HG03103 (cell line): ENCODE measurements around the gene DIAPH1.

ENCODE experiments used
- ATAC-seq: cut with Tn5 transposase; IDR thresholded peaks from one replicate; pipeline ENCODE4 v1.9.1; 2021; ENCODE audit warnings: low read depth; ENCODE audit not compliant: unreplicated experiment

The DIAPH1 gene

DNA sequence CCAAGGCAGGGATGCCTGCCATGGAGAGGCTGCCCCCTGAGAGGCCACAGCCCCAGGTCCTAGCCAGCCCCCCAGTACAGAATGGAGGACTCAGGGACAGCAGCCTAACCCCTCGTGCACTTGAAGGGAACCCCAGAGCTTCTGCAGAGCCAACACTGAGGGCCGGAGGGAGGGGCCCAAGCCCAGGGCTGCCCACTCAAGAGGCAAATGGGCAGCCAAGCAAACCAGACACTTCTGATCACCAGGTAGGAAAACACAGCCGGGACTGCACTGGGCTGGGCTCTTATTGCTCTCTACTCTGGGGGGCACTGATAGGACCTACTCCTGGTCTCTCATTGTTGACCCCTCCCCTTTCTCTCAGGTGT lies 21.2 kb upstream of the DIAPH1 start:
- no peak for ATAC-seq

GRCh38 chr5:141639357-141640050 lies 20.7 kb upstream of the DIAPH1 start:
- ATAC-seq: no peak

- no peak for ATAC-seq
These were observed 20.0 kb upstream of the DIAPH1 start for GRCh38 chr5:141638771-141639170.

DNA sequence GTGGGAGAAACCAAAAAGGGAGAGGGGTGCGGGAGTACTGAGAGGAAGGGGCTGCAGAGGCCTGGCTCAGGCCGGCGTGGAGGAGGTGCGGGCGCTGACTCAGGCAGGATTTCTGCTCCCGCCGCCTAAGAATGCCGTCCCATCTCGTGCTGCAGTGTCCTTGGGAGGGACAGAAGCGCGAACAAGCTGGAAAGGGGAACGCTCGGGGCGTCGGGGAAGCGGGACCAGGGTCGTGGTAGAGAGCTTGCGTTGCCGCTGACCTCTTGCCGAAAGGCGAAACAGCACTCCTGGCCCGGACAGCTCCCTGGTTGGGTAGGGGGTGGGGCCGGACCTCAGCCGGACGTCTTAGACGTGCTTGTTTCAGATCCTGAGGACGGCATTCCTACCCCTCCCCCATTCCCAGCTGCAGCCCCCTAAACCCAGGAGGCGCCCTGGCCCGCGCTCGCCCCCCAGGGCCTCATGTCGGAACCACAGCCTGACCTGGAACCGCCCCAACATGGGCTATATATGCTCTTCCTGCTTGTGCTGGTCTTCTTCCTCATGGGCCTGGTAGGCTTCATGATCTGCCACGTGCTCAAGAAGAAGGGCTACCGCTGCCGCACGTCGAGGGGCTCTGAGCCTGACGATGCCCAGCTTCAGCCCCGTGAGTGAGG lies 19.1 kb upstream of the DIAPH1 start:
- ATAC-seq: peak; percentile 35

- no peak for ATAC-seq
These were observed 18.4 kb upstream of the DIAPH1 start for GRCh38 chr5:141637123-141637766.

GRCh38 chr5:141636413-141637122 lies 17.8 kb upstream of the DIAPH1 start, which contains the start of the genes HDAC3 and RELL2:
HDAC3 (minus strand) TSS chr5:141636849; CDS start chr5:141636790, 59 bp downstream.
RELL2 (plus strand) TSS chr5:141636997; CDS start chr5:141638226, 1,229 bp downstream.
- peak; percentile 55 for ATAC-seq

GRCh38 chr5:141636106-141636412 lies 17.3 kb upstream of the DIAPH1 start:
- no peak for ATAC-seq

GRCh38 chr5:141635646-141636045 lies 16.8 kb upstream of the DIAPH1 start:
- ATAC-seq: no peak

GRCh38 chr5:141634720-141635119 lies 15.9 kb upstream of the DIAPH1 start:
- no peak for ATAC-seq

DNA sequence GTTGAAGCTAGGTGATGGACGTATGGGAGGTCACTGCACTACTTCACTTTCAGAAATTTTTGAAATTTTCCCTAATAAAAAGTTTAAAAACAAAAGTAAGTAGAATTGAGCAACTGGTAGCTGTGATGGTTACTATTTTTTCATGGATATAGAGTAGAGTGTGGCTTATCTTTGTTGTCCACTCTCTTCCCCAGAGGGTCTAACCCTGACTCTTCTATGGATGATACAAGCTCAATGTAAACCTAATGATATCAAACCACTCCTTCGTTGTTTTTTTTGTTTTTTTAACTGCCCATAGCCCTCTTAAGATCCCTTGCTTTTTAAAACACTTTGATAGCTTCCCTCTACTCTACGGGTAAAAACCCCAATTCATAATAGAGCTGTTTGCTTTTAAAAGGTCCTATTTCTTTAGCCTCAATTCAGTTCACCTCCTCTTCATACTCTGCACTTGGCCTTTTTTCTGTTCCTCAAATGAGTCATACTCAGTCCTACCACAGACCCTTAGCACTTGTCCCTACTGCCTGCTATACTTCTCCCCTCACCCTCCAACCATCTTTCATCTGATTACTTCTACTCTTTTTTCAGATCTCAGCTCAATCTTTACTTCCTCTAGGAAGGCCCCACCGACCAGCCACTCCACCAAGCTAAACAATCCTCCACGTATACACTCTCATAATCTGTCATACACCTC lies 15.2 kb upstream of the DIAPH1 start:
- ATAC-seq: peak; percentile 65

DNA sequence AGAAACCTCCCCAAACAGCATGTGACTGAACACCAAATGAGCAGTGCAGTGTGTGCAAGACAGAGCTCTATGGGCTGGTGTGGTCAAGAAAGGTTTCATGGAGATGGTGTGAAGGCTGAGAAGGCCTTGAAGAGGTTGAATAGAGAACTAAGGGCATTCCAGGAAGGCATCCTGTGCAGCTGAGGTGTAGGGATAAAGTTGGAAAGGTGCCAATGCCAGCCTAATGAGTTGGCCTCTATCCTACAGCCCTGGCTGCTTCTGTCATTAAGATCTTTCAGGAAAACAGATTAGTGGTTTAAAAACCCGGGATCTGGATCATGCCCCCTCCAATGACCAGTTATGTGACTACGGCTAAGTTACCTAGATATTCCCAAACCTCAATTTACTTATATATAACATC lies 13.8 kb upstream of the DIAPH1 start:
- ATAC-seq: no peak

DNA sequence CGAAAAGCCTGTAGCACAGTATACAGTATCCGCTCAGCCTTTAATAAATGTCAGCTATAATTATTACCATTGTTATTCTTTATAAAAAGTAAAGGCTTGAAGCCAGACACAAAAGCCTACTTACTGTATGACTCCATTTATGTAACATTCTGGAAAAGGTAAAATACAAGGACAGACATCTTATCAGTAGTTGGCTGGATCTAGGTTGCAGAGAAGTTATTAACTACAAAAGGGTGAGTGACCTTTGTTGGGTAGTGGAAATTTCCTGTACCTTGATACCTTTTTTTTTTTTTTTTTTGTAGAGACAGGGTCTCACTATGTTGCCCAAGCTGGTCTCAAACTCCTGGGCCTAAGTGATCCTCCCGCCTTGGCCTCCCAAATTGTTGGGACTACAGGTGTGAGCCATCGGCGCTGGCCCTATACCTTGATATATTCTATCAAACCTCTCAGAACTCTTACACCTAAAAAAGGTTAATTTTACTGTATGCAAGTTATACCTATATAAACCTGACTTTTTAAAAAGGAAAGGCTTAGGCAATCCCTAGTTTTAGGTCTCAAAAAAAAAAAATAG lies 11.9 kb upstream of the DIAPH1 start:
- no peak for ATAC-seq

DNA sequence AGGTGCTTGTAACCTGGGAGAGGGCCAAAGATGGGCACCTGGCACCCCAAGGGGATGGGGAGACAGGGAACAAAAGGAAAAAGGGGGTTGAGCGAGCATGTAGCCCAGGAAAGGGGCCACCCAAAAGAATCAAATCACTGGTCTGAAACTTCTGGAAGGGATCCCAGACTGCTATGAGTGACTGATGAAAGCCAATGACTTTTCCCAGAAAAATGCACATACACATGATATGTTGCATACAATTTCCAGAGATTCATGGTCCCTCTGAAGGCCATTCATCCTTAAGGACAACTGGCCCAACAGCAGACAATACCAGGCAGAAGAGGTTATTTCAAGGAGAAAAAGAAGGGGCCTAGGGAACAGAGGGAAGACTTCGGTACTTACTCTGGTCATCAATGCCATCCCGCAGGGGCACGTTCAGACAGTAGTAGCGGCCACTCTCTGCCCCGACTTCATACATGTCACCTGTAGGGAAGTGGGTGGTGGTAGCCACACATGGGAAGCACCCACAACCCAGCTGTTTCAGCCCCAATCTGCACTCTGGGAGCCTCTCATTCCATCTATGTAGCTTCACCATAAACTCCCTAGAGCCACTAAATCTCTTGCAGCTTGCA lies 9.5 kb upstream of the DIAPH1 start:
- no peak for ATAC-seq

DNA sequence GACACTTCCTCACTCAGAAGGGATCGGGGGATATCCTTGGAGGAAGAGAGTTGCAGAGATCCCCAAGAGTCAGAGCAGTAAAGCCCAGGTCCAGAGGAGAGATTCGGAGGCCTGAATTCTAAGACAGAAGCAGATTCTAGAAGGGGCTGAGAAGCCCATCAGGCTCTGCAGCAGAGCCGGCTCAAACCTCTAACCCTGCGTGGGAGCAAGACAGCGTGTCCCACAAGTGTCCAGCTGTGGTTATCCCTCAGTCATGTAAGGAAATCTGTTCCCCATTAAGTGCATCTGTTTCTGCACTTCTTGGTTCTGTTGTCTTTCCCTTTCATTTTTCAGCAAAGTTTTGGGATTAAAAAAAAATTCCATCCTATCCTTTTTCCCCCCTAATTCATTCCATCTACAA lies 4.8 kb upstream of the DIAPH1 start:
- no peak for ATAC-seq

DNA sequence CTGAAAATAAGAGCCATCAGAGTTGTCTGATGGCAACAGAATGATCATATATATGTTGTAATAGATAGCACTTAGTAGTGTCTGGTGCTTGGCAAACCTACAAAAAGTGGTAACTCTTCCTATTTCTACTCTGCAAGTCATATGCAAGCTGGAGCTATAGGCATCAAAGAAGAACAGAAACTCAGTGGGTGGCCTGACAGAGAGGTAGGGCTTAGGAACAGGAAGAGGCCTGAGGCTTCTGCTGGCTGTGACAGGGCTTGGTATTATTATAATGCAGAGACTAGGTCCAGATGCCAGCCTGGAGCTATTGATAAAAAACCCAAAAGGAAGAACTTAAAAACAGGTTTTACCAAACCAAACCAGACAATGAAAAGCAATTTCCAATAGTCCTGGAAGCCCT lies 4.4 kb upstream of the DIAPH1 start:
- ATAC-seq: peak; percentile 50

DNA sequence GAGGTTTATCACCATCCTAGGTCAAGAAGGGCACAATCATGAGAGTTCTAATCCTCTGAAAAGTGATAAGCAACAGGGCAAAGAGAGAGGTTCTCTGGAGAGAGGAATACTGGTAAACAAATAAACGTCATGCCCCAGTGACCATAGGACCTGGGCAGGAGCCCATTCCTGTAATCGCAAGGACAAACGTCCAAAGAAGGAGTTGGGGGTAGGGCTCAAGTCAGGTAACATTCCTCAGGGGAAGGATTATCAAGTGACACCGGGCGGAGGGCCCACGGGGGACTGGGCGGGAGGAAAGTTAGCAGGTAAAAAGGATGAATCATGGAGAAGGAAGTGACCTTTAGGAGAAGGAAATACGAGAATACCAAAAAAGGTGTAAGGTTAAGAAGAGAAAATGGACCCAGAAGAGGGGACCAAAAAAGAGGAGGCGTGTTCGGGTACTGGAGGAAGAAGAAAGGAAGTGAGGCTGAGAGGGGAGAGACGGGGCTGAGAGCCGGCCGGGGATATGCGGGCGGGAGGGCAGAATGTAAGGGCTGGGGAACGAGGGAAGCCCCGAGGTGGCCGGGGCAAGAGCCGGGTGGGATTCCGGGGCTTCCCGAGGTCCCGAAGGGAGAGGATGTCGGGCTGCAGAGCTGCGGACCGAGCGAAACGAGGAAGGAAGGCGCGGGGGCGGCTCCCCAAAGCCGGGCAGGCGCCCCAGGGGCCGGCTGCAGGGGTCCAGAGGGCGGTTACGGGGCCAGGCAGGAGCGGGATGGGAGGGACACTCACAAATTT lies 583 bp downstream of the DIAPH1 start:
- ATAC-seq: peak; percentile 17

DNA sequence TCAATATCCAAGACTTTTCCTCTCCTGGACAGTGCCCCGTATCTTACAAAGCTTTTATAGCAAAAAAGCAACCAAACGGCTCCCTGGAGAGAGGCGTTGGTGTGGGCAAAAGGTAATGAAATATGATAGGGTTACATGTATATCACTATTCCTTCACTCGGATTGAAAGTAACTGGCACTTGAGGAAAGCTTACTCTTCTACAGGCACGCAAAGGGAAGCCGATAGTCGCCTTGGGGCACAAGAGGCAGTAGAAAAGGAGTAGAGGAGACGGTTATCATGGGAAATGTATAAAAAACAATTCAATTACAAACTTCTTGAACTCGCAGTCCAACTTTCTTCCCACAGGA lies 1.1 kb downstream of the DIAPH1 start:
- no peak for ATAC-seq

GRCh38 chr5:141617128-141617527 lies 1.7 kb downstream of the DIAPH1 start:
- ATAC-seq: no peak

DNA sequence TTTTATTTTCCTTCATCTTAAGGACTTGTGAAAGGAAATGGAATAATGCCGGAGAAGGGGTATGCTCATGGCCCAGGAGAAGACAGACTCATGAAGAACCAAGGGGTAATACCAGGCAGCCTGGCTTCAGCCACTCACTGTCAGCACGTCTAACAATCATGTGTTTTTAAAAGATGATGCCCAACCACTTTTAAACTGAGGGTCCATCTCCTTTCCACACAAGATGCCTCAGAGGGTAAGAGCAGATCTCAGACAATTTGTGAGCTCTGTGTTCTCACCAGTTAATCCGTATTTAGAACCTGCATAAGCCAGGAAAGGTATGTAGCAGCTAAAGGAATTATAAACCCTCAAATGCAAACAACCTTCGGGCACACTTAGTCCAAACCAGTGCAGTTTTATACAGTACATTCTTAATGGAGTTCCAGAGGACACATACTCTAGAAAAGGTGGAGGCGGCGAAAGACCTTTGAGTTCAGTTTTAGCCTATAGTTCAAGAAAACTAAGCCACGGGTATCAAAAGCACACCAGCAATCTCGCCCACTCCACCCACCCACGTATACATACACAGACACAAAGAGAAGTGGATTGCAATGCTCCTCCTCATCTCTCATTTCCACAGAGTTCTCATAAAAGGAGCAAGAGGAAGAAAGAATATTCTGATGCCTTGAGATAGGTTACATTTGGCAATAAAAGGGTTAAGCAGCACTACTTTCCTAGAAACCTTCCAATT lies 2.6 kb downstream of the DIAPH1 start:
- no peak for ATAC-seq
